Fibroblast of skin of back (primary cell): ENCODE data around the gene PTPRK. TPM values are rescaled to one million over a fixed set of nuclear protein-coding genes. Genes with fewer than 3 reads are reported as not detected.
A peak's percentile ranks its signal among the peaks of the same experiment; 100 is the strongest.

Source experiments
- DNase-seq: peaks from one replicate; pipeline ENCODE4 v3.0.0-alpha.2; 2013
- polyA plus RNA-seq, 2 experiments: library from polyadenylated mRNA; unstranded; fragments of 120-200 nt; gene quantifications; one replicate each; pipeline ENCODE4 v1.2.1, GENCODE V29; 2013; ENCODE audit not compliant: insufficient read length in 2 of 2

PTPRK gene
- polyA plus RNA-seq (2013, experiment 1 of 2; ENCODE audit: insufficient read length): 43.8 TPM
- polyA plus RNA-seq (2013, experiment 2 of 2; ENCODE audit: insufficient read length): 65.7 TPM

DNA sequence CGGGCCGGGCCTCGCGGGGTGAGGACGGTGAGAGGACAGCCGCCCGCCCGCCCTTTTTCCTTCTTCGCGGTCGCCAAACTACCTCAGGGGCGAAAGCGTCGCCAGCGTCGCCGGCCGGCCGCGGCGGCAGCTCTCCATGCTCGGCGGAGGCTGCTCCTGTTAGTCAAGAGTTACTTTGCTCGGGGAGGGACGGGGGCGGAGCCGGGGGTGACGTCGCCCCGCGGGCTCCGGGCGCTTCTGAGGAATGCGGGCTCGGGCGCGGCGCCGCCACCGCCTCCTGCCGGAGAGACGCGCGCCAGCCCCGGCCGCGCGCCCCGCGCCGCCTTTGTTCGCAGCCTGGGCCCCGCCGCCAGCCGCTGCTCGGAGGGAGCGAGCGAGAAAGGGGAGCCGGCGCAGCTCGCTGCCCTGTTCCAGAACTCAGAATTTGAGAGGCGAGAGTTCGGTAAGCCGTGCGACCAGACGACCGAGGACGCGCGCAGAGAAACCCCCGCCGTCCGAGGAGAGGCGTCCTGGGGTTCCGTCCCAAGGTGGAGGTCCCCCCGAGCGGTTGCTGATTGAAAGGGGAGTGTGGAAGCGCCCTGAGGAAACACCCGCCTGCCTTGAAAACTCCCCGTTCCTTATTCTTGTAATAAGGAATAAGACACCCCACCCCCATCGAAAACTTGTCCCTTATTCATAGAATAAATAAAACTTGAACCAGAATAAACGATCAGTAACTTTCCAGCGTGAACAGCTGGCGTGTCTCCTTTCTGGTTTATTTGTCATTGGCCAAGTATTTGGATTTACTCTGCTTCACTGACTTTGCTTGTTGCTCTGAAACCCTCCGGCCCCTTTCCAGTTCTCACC is at the start of gene PTPRK:
TSS of gene PTPRK (minus strand) at position 164 of the 846 bp plus-strand sequence. CDS start 241 bp downstream, outside the sequence.
- peak; percentile 94 for DNase-seq

DNA sequence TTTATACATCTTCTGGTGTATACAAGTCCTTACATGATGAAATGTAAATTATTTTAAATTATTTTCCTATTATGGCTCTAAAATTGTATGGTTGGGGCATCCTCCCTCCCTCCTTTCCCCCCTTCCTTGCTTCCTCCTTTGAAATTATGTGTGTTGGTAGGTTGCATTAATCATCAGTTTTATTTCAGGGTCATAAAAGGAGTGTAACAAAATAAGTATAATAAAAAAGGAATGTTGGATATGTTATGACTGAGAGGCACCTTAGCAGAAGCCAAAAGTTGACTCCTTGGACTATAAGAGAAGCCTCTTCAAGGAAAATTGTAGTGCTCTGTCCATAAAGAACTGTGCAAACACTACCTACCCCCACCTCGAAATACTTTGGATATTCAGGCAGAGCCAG is 46.6 kb upstream of the PTPRK start:
- peak; percentile 57 for DNase-seq

DNA sequence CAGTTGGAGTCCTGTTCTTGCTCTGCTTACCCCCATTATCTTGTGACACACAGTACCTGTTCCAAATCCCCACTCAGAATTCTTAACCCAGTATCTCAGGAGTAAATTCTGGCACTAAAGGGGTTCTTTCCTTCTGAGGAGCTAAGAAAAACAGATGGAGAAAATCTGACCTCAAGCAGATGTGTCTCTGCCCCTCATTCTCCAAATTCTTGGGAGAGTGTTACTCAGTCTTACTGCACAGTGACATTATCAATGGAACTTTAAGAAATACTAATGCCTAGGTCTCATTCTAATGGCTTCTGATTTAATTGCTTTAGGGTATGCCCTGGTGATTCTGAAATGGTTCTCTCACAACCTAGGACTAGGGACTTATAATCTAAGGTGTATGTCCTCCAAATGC is 40.6 kb upstream of the PTPRK start:
- DNase-seq: peak; percentile 13

DNA sequence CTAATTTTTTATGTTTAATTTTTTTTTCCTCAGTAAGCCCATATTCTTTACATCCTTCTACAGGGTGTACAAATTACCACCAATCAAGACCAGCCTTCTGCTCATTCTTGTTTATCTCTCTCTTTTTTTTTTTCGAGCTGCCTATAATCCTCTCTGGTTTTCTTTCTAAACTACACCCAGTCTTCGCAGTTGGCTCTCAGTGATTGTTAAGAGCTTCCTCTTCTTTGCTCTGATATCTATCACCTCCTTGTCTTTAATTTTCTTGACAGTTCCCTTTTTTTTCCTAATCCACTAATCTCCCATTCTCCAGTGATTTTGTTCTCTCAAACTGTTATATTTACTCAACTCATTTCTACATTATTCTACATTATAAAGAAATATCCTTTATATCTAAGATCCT is 38.5 kb upstream of the PTPRK start:
- DNase-seq: no peak

DNA sequence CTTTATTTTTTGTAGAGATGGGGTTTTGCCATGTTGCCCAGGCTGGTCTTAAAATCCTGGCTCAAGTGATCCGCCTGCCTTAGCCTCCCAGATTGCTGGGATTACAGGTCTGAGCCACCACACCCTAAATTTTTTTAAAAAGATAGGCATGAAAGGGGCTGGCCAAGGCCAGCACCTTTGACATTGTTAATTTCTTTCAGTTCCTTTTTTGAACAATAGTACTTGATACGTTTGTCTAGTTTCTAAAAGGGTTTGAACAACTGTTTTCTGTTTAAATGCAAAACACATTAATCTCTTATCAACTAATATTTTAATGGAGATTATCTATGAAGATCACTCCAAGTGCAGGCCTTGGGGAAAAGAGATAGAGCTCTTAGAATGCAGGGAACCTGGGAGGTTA is 37.6 kb upstream of the PTPRK start:
- no peak for DNase-seq

DNA sequence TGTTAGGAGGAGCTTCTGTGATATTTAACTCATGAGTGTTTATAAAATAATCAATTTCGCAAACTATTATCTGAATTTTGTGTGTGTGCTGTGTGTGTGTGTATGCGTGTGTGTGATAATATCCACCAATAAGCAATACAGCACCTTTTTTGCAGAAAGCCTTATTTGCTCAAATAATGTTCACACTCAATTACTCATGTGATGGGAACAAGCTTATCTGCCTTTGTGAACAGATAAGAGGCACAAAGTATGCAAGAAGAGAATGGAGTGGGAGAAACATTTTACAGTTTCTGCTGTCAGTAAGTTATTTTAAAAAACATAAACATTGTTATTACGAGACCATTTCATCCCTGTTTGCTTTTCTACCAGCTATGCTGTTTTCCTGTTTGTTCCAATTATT is 36.7 kb upstream of the PTPRK start:
- no peak for DNase-seq

DNA sequence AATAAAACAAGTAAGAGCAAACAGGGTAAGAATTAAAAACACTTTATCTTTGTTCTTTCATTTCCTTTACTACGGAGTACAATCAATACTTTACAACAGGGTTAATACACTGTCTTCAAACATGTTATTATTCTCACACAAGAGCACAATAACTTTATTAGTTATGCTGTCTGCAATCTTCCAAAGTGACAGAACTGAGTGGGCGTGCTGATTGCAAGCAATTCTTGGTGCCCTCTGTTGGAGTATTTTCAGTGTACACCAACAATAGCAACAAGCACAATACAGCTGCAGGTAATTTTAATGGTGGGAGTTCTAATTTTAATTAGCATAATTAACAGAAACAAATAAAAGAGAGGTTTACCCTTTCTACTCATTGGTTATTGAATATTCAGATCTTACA is 33.9 kb upstream of the PTPRK start:
- DNase-seq: no peak

DNA sequence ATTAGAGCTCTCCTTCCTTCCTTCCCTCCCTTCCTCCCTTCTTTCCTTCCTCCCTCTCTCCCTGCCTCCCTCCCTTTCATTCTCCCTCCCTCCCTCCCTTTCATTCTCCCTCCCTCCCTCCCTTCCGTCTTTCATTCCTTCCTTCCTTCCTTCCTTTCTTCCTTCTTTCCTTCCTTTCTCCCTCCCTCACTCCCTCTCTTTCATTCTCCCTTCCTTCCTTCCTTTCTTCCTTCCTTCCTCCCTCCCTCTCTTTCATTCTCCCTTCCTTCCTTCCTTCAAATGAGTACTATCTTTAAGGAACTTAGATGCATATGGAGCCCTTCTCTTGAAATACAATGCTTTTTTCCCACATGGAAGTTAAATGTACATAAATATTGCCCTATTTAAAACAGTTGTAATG is 20.9 kb upstream of the PTPRK start:
- DNase-seq: no peak

DNA sequence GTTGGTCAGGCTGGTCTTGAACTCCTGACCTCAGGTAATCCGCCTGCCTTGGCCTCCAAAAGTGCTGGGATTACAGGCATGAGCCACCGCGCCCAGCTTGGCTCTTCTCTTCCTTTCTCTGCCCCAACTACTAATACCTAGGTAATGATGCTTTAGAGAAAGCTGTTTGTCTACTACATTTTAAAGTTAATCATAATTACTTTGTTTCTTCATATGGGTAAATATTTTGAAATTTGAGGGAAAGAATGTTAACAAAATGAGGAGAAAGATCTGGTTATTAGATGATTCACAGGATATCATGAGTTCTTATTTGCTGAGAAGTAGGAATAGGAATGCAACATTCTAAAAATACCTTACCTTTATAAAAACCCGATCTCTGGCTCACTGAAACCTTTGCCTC is 18.4 kb upstream of the PTPRK start:
- no peak for DNase-seq

DNA sequence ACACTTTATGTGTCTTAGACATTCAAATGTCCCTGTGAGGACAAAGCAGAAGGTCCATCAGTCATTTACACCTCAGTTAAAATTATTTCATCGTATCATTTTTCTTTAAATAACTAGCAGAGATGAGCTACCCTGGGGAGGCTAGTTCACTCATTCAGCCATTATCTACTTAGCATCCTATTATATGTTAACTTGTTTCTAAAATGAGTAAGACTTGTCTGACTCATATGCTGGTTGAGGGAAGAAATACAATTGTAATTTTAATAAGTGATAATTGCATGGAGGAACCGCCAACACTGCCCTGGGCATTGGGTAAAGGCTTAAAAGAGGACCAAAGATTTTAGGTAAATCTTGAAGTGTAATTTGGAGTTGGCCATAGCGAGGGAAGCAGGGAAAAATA is 12.4 kb upstream of the PTPRK start:
- peak; percentile 25 for DNase-seq

DNA sequence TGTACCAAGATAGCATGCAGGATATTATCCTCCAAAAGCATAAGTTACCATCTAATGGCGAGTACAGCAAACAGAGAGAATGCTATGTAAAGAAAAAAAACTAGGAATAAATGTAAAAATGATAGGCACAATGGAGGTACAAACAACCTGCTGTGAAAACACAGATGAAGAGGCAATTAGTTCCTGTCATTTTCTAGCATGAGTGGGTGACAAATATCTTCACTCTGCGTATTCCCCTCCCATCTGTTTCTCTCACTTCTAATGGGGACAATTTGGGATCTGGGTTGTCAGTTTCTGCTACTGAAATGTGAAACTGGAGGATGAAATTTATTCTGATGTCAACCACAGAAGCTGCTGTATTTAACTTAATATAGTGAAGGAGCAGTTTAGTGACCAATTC is 11.7 kb upstream of the PTPRK start:
- no peak for DNase-seq

DNA sequence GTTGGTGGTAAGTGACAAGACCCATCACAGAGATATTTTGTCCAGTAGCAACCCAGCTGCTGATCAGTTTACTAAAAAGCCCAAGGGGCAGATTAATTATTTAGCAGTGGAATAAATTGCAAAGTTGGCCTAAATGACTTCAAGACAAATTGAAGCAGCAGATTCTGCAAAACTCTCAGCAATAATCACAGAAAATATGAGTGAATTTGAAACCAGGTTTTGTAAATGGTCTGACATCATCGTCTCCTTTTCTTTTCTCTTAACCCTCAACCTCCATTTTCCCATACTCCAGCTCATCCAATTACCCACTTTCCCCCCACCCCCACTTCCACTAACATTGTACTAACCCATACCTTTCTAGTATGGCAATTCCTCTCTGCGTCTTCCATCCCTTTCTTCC is 11.3 kb upstream of the PTPRK start:
- DNase-seq: no peak

DNA sequence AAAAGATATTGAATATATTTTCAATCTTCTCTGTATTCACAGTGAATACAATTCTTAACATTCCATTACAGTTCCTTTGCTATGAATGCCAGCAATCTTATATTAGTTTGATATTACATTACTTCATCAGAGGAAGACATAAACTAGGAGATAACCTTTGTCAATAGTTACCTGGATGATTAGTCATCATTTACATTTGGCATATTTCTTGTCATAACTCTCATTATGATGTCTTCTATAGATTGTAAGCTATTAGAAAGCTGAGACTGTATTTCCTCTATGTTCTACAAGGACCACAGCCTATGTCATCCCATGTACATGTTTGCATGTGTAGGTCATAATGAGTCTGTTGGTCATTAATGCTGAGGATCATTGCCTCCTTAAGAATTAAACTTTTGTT is 7.8 kb upstream of the PTPRK start:
- DNase-seq: no peak

DNA sequence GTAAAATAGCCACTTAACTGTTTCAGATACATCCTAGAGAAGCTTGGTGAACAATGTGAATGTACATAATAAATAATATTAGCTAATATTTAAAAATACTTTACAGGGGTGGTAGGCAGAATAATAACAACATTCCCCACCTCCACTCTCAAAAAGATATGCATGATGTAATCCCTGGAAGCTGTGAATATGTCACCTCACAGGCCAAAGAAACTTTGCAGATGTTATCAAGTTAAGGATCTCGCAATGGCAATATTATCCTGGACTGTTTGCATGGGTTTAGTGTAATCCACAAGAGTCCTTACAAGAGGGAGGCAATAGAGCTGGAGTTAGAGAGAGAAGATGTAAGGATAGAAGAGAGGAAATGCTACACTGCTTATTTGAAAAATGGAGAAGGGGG is 7.0 kb upstream of the PTPRK start:
- DNase-seq: no peak

DNA sequence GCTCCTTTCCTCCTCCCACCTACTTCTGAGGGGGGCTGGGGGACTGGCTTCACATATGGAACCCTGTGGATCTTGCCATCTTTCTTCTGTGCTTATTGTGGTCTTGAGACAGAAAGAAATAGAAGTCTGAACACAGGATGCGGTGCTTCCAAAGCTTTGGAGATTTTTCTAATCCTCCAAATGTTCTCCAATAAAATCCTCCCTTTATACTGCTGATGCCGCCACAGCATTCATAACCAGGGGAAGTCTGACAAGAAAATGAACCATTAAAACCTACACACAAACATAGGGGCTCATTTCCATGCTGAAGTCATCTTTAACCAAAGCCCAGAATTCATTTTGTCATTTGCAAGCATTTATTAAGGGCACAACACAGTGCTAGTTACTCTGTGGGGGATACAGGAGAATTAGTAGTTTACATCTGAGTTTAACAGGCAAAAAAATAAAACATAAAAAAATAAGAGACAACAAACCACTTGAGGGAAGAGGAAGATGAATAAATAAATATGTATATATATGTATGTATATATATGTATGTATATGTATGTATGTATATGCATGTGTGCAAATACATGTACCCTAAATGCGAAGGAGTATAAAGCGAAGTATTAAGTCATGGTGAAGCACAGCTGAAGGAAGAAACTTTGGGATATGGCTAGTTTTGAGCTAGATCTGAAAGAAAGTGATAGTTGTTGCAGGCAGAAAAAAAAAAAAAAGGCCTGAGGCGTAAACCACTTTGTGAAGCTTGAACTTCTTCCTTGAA is 5.9 kb upstream of the PTPRK start:
- no peak for DNase-seq

DNA sequence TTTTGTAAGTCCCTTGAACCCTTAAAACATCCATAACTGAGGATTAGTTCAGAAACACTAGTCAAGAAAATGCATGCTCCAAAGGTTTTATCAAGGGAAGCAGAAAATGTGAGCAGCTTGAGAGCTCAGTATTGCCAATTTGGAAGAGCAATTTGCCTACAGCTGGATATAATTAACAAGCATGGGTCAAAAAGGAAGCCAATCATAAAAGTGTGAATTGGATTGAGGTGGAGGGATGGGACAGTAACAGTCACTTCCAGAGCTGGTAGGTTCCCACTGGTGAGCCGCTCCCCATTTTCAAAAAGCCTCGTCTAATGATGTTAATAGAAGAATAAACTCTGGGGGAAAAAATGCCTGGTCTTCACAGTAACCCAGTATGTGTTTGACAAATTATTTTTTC is 5.0 kb upstream of the PTPRK start:
- DNase-seq: no peak

DNA sequence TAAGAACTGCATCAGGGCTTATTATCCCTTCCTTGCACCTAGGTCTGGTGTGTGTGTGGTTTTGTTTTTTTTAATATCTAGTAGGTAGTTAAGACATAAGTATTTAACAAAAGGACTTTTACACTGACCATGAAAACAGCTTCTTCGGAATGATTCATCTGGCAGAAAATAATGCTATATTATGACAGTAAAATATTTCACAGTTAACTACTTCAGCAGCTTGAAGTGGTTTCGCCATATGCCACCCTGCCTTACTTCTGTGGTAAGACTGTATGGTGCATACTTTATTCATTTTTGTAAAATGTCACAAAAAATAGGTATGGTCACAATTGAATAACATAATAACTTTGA is 858 bp upstream of the PTPRK start:
- no peak for DNase-seq

DNA sequence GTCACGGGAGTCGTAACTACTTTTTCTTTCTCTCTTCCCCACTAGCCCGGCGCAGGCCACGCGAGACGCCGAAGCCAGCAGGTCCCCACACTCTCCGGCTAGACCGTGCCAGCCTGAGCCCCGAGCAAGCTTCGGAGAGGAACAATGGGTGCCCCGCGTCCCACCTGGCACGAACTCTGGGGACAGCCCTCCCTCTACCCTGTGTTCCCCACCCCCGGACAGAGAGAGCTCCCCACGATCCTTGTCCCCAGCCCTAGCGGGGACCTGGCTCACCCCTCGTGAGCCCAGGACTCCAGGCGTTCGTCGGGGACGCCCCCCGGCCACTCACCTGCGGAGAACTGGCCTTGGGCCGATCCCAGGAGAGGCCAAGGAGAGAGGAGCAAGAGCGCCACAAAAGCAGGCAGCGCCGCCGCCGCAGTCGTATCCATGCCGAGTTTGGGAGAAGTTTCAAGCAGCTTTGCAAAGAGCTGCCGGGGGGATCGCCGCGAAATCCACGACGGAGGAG is 416 bp downstream of the PTPRK start:
- DNase-seq: no peak

DNA sequence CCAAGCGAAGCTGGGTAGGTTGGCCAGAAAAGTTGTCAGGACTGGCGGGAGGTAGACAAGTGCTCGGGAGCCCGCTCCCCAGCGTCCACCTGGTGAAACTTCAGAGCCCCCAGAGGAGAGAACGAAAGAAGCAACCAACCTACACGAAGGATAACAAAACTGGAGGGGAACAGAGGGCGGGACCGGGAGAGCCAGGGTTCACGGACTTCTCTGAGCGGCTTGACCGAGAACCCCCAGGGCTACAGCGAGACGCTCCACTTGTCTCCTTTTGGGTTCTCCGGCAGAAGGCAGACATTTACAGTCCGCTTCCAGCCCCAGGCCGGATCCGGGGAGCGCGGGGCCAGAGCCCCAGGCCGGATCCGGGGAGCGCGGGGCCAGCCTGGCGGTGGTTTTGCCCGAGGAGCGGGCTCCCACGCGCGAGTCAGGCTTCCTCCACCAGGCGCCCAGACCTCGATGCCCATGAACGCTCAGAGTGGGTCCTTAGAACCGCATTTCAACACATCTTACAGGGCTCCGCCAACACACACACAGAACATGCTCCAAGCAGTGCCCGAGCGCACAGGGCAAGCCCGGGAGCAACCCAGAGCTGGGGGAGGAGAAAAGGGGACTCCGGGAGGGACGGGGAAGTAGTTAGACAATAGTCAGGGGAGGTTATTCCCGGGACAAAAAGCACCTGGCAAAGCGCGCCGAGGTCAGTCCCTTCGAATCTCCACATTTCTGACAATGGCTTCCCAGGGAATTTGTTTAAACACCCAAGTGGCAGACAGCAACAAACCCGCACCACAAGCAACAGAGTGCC is 1.1 kb downstream of the PTPRK start:
- peak; percentile 54 for DNase-seq

DNA sequence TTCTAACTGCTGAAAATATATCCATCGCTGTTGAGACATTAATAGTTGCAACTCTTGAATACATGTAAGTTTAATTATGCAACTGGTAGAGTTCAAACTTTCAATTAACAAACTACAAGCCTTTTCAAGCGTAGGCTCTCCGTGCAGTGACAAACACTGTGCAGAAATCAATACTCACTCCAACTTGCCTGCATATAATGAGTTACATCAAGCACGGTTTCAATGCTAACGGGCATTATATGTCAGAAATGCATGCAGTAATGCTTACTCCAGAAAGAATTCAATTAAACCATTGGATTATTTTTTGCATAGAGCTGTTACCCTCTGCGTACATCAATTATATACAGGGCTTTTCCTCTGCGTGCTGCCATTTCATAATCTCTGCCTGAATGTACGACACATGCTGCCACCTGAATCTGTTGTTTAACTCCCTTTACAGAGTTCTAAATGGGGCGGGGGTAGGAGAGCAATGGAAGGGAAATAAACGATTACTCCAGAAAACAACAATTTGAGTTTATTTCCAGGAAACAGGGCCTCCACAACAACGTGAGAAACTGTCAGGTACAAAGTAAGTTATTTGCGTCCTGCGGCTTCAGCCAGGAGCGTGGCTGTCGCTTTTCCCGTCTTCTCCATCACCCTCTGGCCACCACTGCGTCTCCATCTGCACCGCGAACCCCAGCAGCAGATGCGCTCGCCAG is 1.8 kb downstream of the PTPRK start:
- no peak for DNase-seq

DNA sequence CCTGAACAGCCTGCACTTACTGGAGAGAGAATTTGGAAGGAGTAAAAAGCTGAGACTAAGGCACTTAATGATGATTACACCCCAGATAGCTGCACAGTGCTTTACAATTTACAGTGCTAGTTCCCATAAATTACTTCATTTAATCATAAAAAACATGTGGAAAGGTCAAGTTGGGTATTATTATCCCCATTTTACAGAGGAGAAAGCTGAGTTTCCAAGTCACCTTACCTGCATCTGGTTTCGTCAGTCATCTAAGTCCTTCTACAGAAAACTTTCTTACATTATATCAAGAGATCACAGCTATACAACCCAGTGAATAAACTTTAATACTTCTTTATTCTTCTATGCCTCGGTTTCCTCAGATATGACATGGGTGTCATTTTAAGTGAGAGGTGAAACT is 3.3 kb downstream of the PTPRK start:
- no peak for DNase-seq

DNA sequence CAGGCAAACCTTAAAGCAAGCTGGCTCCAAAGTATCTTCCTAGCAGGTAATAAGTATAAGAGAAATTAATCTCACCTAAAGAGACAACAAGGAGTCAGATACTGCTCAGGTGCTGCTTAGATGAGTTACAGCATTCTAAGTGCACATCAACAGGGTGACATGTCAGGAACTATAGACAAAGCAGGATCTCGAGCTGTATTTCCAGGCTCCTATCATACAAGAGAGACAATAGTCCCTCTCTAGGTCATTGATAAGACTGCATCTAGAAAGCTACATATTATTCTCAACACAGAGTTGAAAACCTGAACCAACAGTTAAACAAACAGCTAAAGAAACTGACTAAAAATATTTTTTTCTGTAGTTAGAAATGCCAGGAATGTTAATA is 3.9 kb downstream of the PTPRK start:
- DNase-seq: peak; percentile 56
